Measurements from ENCODE around the gene HSF2.

- TF ChIP-seq LRRFIP1 (CRISPR knock-in tag; conservative IDR thresholded peaks at IDR 0.05) (no peak), ESRRA (CRISPR knock-in tag; IDR thresholded peaks at IDR 0.05; ENCODE audit: low read depth) (no peak), CTCF (CRISPR knock-in tag; IDR thresholded peaks at IDR 0.05) (no peak), KDM5B (CRISPR knock-in tag; IDR thresholded peaks at IDR 0.05; ENCODE audit: borderline replicate concordance) (no peak), ZNF292 (CRISPR knock-in tag; IDR thresholded peaks at IDR 0.05; ENCODE audit: borderline replicate concordance, low read depth) (no peak), SNAPC4 (CRISPR knock-in tag; IDR thresholded peaks at IDR 0.05) (no peak), MAX (IDR thresholded peaks at IDR 0.05) (no peak), POLR2AphosphoS5 (IDR thresholded peaks at IDR 0.05; ENCODE audit: low read depth, low read length) (no peak), ZBTB2 (CRISPR knock-in tag; IDR thresholded peaks at IDR 0.05; ENCODE audit: low read depth) (no peak), ZNF205 (CRISPR knock-in tag; IDR thresholded peaks at IDR 0.05) (no peak), ZNF609 (CRISPR knock-in tag; IDR thresholded peaks at IDR 0.05; ENCODE audit: borderline replicate concordance) (no peak)
Measured at GRCh38 chr6:122454673-122455072, 55.2 kb downstream of the HSF2 start.
